Measurements from ENCODE around the gene PSMA7.
A peak's percentile ranks its signal among the peaks of the same experiment; 100 is the strongest.

Gene PSMA7

GRCh38 chr20:62183426-62184142, 40.4 kb upstream of the PSMA7 start:
- DNase-seq (ENCODE audit: low read depth), result no peak
- TF ChIP-seq, protein P1, sequence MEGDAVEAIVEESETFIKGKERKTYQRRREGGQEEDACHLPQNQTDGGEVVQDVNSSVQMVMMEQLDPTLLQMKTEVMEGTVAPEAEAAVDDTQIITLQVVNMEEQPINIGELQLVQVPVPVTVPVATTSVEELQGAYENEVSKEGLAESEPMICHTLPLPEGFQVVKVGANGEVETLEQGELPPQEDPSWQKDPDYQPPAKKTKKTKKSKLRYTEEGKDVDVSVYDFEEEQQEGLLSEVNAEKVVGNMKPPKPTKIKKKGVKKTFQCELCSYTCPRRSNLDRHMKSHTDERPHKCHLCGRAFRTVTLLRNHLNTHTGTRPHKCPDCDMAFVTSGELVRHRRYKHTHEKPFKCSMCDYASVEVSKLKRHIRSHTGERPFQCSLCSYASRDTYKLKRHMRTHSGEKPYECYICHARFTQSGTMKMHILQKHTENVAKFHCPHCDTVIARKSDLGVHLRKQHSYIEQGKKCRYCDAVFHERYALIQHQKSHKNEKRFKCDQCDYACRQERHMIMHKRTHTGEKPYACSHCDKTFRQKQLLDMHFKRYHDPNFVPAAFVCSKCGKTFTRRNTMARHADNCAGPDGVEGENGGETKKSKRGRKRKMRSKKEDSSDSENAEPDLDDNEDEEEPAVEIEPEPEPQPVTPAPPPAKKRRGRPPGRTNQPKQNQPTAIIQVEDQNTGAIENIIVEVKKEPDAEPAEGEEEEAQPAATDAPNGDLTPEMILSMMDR (IDR thresholded peaks at IDR 0.05; ENCODE audit: insufficient read depth, low read depth, low read length, missing control alignments), result no peak
- H3K4me3 ChIP-seq (ENCODE audit: low read length), result peak overlapping the region; percentile 94

GRCh38 chr20:62182469-62183425, 39.6 kb upstream of the PSMA7 start, which contains the start of gene MTG2:
Gene MTG2 (plus strand): TSS chr20:62183028. CDS start chr20:62193421, 10,393 bp downstream.
- peak within 1 kb of the TSS; percentile 94 for H3K4me3 ChIP-seq (ENCODE audit: low read length)
- TF ChIP-seq, protein P1 (IDR thresholded peaks at IDR 0.05; ENCODE audit: insufficient read depth, low read depth, low read length, missing control alignments), result no peak
- DNase-seq (ENCODE audit: low read depth), result peak; percentile 96

- DNase-seq (ENCODE audit: low read depth), result no peak
- TF ChIP-seq, protein P1 (IDR thresholded peaks at IDR 0.05; ENCODE audit: insufficient read depth, low read depth, low read length, missing control alignments), result no peak
- peak overlapping the region; percentile 94 for H3K4me3 ChIP-seq (ENCODE audit: low read length)
Measured at GRCh38 chr20:62181808-62182207, 38.6 kb upstream of the PSMA7 start.

- no peak for DNase-seq (ENCODE audit: low read depth)
- no peak overlapping the region for H3K4me3 ChIP-seq (ENCODE audit: low read length)
- TF ChIP-seq, protein P1 (IDR thresholded peaks at IDR 0.05; ENCODE audit: insufficient read depth, low read depth, low read length, missing control alignments), result no peak
Measured at GRCh38 chr20:62179162-62179504, 35.9 kb upstream of the PSMA7 start.

GRCh38 chr20:62178316-62179161, 35.3 kb upstream of the PSMA7 start:
- TF ChIP-seq, protein P1 (IDR thresholded peaks at IDR 0.05; ENCODE audit: insufficient read depth, low read depth, low read length, missing control alignments), result no peak

DNA sequence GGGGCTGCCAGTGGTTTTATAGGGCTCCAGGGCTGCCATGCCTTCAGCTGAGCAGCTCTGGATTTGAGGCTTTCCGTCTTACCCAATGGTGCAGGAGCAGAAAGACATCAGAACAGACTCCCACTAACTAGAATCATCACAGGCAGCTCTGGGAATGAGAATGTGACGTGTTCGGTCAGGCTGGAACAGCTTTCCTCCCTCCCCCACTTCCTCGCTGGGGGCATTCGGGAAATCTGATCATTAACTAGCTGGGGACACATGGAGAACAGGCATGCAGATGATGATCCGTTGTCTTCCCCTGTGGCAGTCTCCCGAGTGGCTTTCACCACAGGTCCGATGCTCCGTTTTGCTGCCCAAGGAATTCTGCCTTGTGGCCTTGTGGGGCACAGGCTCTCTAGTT, 34.1 kb upstream of the PSMA7 start:
- DNase-seq (ENCODE audit: low read depth), result no peak
- TF ChIP-seq, protein P1 (IDR thresholded peaks at IDR 0.05; ENCODE audit: insufficient read depth, low read depth, low read length, missing control alignments), result no peak
- no peak overlapping the region for H3K4me3 ChIP-seq (ENCODE audit: low read length)

More at GRCh38 chr20:62178316-62179161, 35.3 kb upstream of the PSMA7 start:
- DNase-seq (ENCODE audit: low read depth), result no peak
- H3K4me3 ChIP-seq (ENCODE audit: low read length), result no peak overlapping the region

All from epithelial cell of esophagus (primary cell).